SK-N-SH (cell line): ENCODE data around the gene KCNJ9.

ENCODE experiments used
- FOXJ3 ChIP-seq: sonication (generic); formaldehyde crosslinking; IDR thresholded peaks from 2 replicates; pipeline ENCODE4 v1.5.1; 2020; ENCODE audit warnings: mild to moderate bottlenecking, missing genetic modification reagents
- RAD21 ChIP-seq: IDR thresholded peaks from 2 replicates; pipeline ENCODE4 v1.6.1; 2012; ENCODE audit warnings: mild to moderate bottlenecking, low read length
- TEAD4 ChIP-seq: IDR thresholded peaks from 2 replicates; pipeline ENCODE4 v1.4.0; 2012; ENCODE audit warnings: mild to moderate bottlenecking, borderline replicate concordance; ENCODE audit not compliant: insufficient read depth
- TF ChIP-seq, protein P1 (sequence below): fragments of 200-600 bp; sonication (generic); IDR thresholded peaks from 2 replicates; pipeline ENCODE4 v1.6.1; 2017; ENCODE audit warnings: antibody characterized with exemption, mild to moderate bottlenecking, moderate library complexity

DNA sequence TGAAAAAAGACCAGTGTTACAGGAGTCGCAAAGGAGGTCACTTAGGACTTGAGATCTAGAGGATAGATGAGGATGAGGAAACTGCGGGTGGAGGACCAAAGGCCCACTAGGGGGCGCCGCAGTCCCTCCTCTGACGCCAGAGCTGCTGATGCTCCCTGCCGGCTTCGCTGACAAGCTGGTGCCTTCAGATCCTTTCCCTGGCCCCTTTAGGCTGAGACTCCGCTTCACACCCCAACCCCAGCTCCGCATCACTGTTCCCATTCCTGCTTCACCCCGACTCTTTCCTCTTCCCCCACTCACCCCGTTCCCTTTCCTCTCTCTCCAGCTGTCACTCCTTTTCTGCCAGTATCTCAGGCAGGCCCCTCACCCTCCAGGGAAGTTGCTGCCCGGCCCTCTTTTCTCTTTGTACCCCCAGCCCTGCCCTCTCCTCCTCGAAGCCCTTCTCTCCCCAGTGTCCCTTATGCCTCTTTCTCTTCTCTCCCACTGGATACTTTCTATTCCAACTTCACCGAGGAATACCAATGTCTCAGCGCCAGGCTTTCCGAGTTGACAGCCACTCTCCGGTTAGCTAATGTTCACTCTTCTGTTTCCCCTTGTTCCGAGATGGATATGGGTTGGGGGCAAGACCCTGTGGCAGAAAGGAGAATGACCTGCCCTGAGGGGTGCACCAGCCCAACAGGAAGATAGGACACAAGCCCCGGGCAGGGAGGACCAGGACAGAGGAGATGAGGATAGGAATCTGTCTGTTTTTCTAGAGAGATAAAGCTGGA is 4.5 kb downstream of the KCNJ9 start:
- TF ChIP-seq, protein P1, sequence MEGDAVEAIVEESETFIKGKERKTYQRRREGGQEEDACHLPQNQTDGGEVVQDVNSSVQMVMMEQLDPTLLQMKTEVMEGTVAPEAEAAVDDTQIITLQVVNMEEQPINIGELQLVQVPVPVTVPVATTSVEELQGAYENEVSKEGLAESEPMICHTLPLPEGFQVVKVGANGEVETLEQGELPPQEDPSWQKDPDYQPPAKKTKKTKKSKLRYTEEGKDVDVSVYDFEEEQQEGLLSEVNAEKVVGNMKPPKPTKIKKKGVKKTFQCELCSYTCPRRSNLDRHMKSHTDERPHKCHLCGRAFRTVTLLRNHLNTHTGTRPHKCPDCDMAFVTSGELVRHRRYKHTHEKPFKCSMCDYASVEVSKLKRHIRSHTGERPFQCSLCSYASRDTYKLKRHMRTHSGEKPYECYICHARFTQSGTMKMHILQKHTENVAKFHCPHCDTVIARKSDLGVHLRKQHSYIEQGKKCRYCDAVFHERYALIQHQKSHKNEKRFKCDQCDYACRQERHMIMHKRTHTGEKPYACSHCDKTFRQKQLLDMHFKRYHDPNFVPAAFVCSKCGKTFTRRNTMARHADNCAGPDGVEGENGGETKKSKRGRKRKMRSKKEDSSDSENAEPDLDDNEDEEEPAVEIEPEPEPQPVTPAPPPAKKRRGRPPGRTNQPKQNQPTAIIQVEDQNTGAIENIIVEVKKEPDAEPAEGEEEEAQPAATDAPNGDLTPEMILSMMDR = peak; percentile 78
- TF ChIP-seq FOXJ3 (CRISPR knock-in tag) = no peak
- TF ChIP-seq RAD21 = peak; percentile 76
- no peak for TF ChIP-seq TEAD4
